ENCODE data around the gene HDAC4.

The HDAC4 gene

GRCh38 chr2:239175181-239175580 lies 225.6 kb downstream of the HDAC4 start:
- no peak overlapping the region for H2BK120ac ChIP-seq (ENCODE audit: insufficient read depth, low read length, poor library complexity)
- no peak overlapping the region for H3K27ac ChIP-seq (ENCODE audit: low read depth, low read length)
- H2BK12ac ChIP-seq (ENCODE audit: low read length) = no peak overlapping the region
- H3K9ac ChIP-seq (ENCODE audit: low read length) = no peak overlapping the region
- no peak overlapping the region for H3K14ac ChIP-seq (ENCODE audit: low read length)
- no peak overlapping the region for H3K4me3 ChIP-seq (ENCODE audit: low read depth, low read length)
- no peak overlapping the region for H2BK5ac ChIP-seq (ENCODE audit: low read depth, low read length, poor library complexity)
- no peaks in the 10 kb centered on the region for H3K27me3 ChIP-seq (ENCODE audit: insufficient read depth, low read length)
- no peaks in the 10 kb centered on the region for H3K79me2 ChIP-seq (ENCODE audit: control insufficient read depth, insufficient read depth, low read length, poor library complexity)
- H4K8ac ChIP-seq (ENCODE audit: low read depth, low read length) = no peak overlapping the region
- H4K12ac ChIP-seq (ENCODE audit: low read depth, low read length) = no peak overlapping the region
- no peak overlapping the region for H3K18ac ChIP-seq (ENCODE audit: low read length)
- no peak overlapping the region for H2AFZ ChIP-seq (ENCODE audit: insufficient read depth, low read length, poor library complexity)
- no peak for DNase-seq
- H2AK5ac ChIP-seq (ENCODE audit: low read length) = no peak overlapping the region
- H3K4ac ChIP-seq (ENCODE audit: low read depth, low read length) = no peak overlapping the region
- no peak overlapping the region for H3K4me2 ChIP-seq (ENCODE audit: low read length)
- no peak overlapping the region for H4K91ac ChIP-seq (ENCODE audit: low read depth, low read length)
- no peak overlapping the region for H3K23ac ChIP-seq (ENCODE audit: low read length)
- H3K9me3 ChIP-seq (ENCODE audit: insufficient read depth, low read depth, low read length) = peaks cover 14% of the 10 kb centered on the region
- H3K36me3 ChIP-seq (ENCODE audit: control insufficient read depth in 1 of 2, insufficient read depth in 2 of 2, low read length in 2 of 2) = peaks cover 2 to 6% of the 10 kb centered on the region in 2 experiments
- H3K79me1 ChIP-seq (ENCODE audit: low read length) = no peaks in the 10 kb centered on the region
- H3K4me1 ChIP-seq (ENCODE audit: control insufficient read depth in 1 of 2, insufficient read depth in 2 of 2, low read length in 2 of 2) = no peaks in the 10 kb centered on the region
- no CpG with 5 or more reads among the region's 11 CpGs for WGBS (ENCODE audit: extremely low coverage, insufficient coverage, insufficient read length)

GRCh38 chr2:239173301-239173700 lies 227.5 kb downstream of the HDAC4 start:
- no CpG with 5 or more reads among the region's 1 CpG for WGBS (ENCODE audit: extremely low coverage, insufficient coverage, insufficient read length)
- H2BK12ac ChIP-seq (ENCODE audit: low read length) = no peak overlapping the region
- no peaks in the 10 kb centered on the region for H3K79me2 ChIP-seq (ENCODE audit: control insufficient read depth, insufficient read depth, low read length, poor library complexity)
- H2AK5ac ChIP-seq (ENCODE audit: low read length) = no peak overlapping the region
- no peaks in the 10 kb centered on the region for H3K79me1 ChIP-seq (ENCODE audit: low read length)
- H2BK120ac ChIP-seq (ENCODE audit: insufficient read depth, low read length, poor library complexity) = no peak overlapping the region
- H3K4me3 ChIP-seq (ENCODE audit: low read depth, low read length) = no peak overlapping the region
- no peak overlapping the region for H4K8ac ChIP-seq (ENCODE audit: low read depth, low read length)
- H3K18ac ChIP-seq (ENCODE audit: low read length) = no peak overlapping the region
- H4K91ac ChIP-seq (ENCODE audit: low read depth, low read length) = no peak overlapping the region
- no peak overlapping the region for H2AFZ ChIP-seq (ENCODE audit: insufficient read depth, low read length, poor library complexity)
- no peaks in the 10 kb centered on the region for H3K27me3 ChIP-seq (ENCODE audit: insufficient read depth, low read length)
- H3K14ac ChIP-seq (ENCODE audit: low read length) = no peak overlapping the region
- no peak overlapping the region for H3K9ac ChIP-seq (ENCODE audit: low read length)
- no peak overlapping the region for H3K4ac ChIP-seq (ENCODE audit: low read depth, low read length)
- no peak overlapping the region for H4K12ac ChIP-seq (ENCODE audit: low read depth, low read length)
- peaks cover 2 to 6% of the 10 kb centered on the region in 2 experiments for H3K36me3 ChIP-seq (ENCODE audit: control insufficient read depth in 1 of 2, insufficient read depth in 2 of 2, low read length in 2 of 2)
- H3K4me2 ChIP-seq (ENCODE audit: low read length) = no peak overlapping the region
- peaks cover 12% of the 10 kb centered on the region for H3K9me3 ChIP-seq (ENCODE audit: insufficient read depth, low read depth, low read length)
- H3K27ac ChIP-seq (ENCODE audit: low read depth, low read length) = no peak overlapping the region
- H3K23ac ChIP-seq (ENCODE audit: low read length) = no peak overlapping the region
- no peak for DNase-seq
- H3K4me1 ChIP-seq (ENCODE audit: control insufficient read depth in 1 of 2, insufficient read depth in 2 of 2, low read length in 2 of 2) = no peaks in the 10 kb centered on the region
- no peak overlapping the region for H2BK5ac ChIP-seq (ENCODE audit: low read depth, low read length, poor library complexity)

GRCh38 chr2:239171643-239172042 lies 229.2 kb downstream of the HDAC4 start:
- H2BK5ac ChIP-seq (ENCODE audit: low read depth, low read length, poor library complexity) = no peak overlapping the region
- H3K9me3 ChIP-seq (ENCODE audit: insufficient read depth, low read depth, low read length) = peaks cover 14% of the 10 kb centered on the region
- H3K4me2 ChIP-seq (ENCODE audit: low read length) = no peak overlapping the region
- no peak overlapping the region for H3K14ac ChIP-seq (ENCODE audit: low read length)
- no peak overlapping the region for H2BK120ac ChIP-seq (ENCODE audit: insufficient read depth, low read length, poor library complexity)
- H4K91ac ChIP-seq (ENCODE audit: low read depth, low read length) = no peak overlapping the region
- H3K27me3 ChIP-seq (ENCODE audit: insufficient read depth, low read length) = no peaks in the 10 kb centered on the region
- no peak overlapping the region for H4K12ac ChIP-seq (ENCODE audit: low read depth, low read length)
- H3K18ac ChIP-seq (ENCODE audit: low read length) = no peak overlapping the region
- H3K9ac ChIP-seq (ENCODE audit: low read length) = no peak overlapping the region
- no peaks in the 10 kb centered on the region for H3K79me2 ChIP-seq (ENCODE audit: control insufficient read depth, insufficient read depth, low read length, poor library complexity)
- no peak overlapping the region for H4K8ac ChIP-seq (ENCODE audit: low read depth, low read length)
- no peak overlapping the region for H2AFZ ChIP-seq (ENCODE audit: insufficient read depth, low read length, poor library complexity)
- H3K79me1 ChIP-seq (ENCODE audit: low read length) = no peaks in the 10 kb centered on the region
- H3K4me1 ChIP-seq (ENCODE audit: control insufficient read depth in 1 of 2, insufficient read depth in 2 of 2, low read length in 2 of 2) = peaks cover 4 to 5% of the 10 kb centered on the region in 2 experiments
- H2BK12ac ChIP-seq (ENCODE audit: low read length) = no peak overlapping the region
- H3K4ac ChIP-seq (ENCODE audit: low read depth, low read length) = no peak overlapping the region
- H3K36me3 ChIP-seq (ENCODE audit: control insufficient read depth in 1 of 2, insufficient read depth in 2 of 2, low read length in 2 of 2) = peaks cover 0 to 2% of the 10 kb centered on the region in 2 experiments
- no peak overlapping the region for H3K4me3 ChIP-seq (ENCODE audit: low read depth, low read length)
- H3K23ac ChIP-seq (ENCODE audit: low read length) = no peak overlapping the region
- no peak overlapping the region for H3K27ac ChIP-seq (ENCODE audit: low read depth, low read length)
- no peak overlapping the region for H2AK5ac ChIP-seq (ENCODE audit: low read length)
- DNase-seq = no peak

GRCh38 chr2:239169311-239170048 lies 231.3 kb downstream of the HDAC4 start:
- Histone ChIP-seq H2AK5ac (ENCODE audit: low read length) (no peak overlapping the region), H3K79me2 (ENCODE audit: control insufficient read depth, insufficient read depth, low read length, poor library complexity) (no peaks in the 10 kb centered on the region), H3K9me3 (ENCODE audit: insufficient read depth, low read depth, low read length) (peaks cover 6% of the 10 kb centered on the region), H3K4me3 (ENCODE audit: low read depth, low read length) (no peak overlapping the region), H3K14ac (ENCODE audit: low read length) (no peak overlapping the region), H4K8ac (ENCODE audit: low read depth, low read length) (no peak overlapping the region), H4K12ac (ENCODE audit: low read depth, low read length) (no peak overlapping the region), H2BK5ac (ENCODE audit: low read depth, low read length, poor library complexity) (no peak overlapping the region), H2AFZ (ENCODE audit: insufficient read depth, low read length, poor library complexity) (no peak overlapping the region), H3K36me3 (ENCODE audit: control insufficient read depth in 1 of 2, insufficient read depth in 2 of 2, low read length in 2 of 2) (no peaks in the 10 kb centered on the region), H3K23ac (ENCODE audit: low read length) (no peak overlapping the region), H2BK120ac (ENCODE audit: insufficient read depth, low read length, poor library complexity) (no peak overlapping the region), H4K91ac (ENCODE audit: low read depth, low read length) (no peak overlapping the region), H3K79me1 (ENCODE audit: low read length) (no peaks in the 10 kb centered on the region), H3K4me1 (ENCODE audit: control insufficient read depth in 1 of 2, insufficient read depth in 2 of 2, low read length in 2 of 2) (peaks cover 8 to 9% of the 10 kb centered on the region in 2 experiments), H2BK12ac (ENCODE audit: low read length) (no peak overlapping the region), H3K4me2 (ENCODE audit: low read length) (no peak overlapping the region), H3K4ac (ENCODE audit: low read depth, low read length) (no peak overlapping the region), H3K27ac (ENCODE audit: low read depth, low read length) (no peak overlapping the region), H3K9ac (ENCODE audit: low read length) (no peak overlapping the region), H3K27me3 (ENCODE audit: insufficient read depth, low read length) (no peaks in the 10 kb centered on the region), H3K18ac (ENCODE audit: low read length) (no peak overlapping the region)
- no peak for DNase-seq
- WGBS (ENCODE audit: extremely low coverage, insufficient coverage, insufficient read length) = no CpG with 5 or more reads among the region's 27 CpGs
